Left lobe of liver (tissue), 2 donors: ENCODE measurements around the gene GPR162. TPM values are rescaled to one million over a fixed set of nuclear protein-coding genes. Genes with fewer than 3 reads are reported as not detected.
"Not testable (repeated sequence)": the region's sequence is repeated elsewhere in the genome, so short reads cannot be mapped to it uniquely, and the experiment has no call there.

ENCODE experiments used
- ATAC-seq: fragments of 200-7000 bp; cut with Tn5 transposase; one replicate; pipeline ENCODE4 v1.9.1; 2020; ENCODE audit warnings: mild to moderate bottlenecking, moderate library complexity
- DNase-seq: peaks from one replicate; pipeline ENCODE4 v3.0.0-alpha.2; 2020; ENCODE audit warnings: low spot score
- total RNA-seq: library from RNA; stranded (reverse); gene quantifications from one replicate; pipeline ENCODE4 v1.2.1, GENCODE V29; 2021
- donor health status: DM: no; HTN: no; CAD: no; lungs with moderate emphysema.
- donor health status: DM: no; HTN: yes; CAD: no.

Gene GPR162
- total RNA-seq, 1 donor from 2014 or later, result 1.3 TPM

DNA sequence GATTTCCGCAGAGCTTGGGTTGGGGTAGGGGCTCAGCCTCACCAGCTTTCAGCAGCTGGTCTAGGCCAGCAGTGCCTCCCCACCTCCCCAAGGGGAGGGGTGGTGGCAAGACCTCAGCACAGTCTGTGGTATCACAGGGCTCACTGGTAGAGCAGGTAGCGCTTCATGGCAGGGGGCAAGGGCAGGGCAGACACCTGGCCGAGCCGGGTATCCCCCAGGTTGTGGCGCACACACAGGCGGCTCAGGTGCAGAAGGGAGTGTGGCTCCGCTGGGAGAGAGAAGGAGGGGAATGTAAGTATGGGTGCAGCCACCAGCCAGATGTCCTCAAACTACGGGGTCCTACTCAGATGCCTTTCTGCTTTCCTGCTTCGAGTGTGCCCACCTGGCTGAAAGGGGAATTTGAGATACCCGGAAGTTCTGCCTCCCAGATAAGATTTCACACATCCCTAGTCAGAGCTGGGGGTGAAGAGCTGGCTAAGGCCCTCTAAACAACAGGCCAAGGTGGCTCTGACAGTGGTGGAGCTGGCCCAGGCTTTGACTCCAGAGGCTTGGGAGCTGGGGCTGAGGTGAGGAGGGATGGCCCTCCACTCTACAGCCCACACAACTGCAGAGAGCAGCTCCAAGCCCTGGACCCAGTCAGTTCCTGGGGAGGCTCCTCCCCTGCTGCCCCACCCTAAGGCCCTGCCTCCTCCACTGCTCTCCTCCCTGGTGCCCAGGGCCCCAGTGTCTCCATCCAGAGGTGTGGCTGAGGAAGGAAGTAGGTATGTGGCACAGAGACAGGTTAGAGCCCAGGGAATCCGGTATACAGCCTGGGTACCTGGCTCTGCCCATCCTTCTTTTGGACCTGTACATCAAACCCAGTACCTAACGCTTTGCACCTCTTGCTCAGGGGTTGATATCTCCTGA lies 49.7 kb downstream of the GPR162 start:
- no peak for DNase-seq
- no peak for ATAC-seq

DNA sequence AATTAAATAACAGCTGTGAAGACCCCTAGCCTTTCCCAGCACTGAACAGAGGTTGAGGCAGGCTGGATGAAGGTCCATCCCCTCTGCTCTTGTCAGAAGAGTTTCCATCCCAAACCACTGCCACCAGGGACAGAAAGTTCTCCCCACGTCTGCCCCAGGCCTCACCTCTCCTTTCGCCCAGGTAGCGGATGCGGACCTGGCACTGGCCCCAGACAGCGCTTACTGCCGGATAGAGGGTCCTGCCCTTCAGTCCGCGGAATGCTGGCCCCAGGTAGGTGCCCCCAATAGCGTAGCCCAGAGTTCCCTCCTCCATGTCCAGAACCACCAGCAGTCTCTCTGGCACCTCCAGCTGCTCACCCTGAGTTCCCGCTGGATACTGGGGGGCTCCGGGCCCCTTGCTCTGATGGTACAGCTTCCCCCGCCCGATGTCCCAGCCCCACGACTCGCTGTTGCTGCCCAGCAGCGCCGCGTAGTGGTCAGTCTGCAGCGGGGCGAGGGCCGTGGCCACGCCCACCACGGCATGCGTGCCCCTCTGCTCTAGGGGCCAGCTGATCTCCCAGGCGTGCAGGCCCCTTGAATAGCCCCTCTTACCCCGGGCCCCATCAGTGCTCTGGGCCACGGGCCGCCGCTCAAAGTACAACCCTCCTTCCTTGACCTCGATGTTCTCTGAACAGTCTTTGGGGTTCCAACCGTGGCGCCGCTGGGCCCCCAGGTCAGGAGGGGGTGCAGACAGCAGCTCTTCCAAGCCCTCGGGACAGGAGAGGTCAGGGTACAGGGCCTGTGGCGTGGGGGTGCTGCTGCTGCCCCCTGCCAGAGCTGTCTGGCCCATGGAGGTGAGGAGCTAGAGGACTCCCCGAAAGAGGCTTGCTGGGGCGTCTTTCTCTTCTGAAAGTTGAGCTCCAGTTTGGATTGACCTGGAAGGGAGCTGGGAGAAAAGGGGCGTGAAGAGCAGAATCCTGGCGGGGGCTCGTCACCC lies 50.7 kb downstream of the GPR162 start:
- DNase-seq, result peak; percentile 84
- peak; percentile 73 for ATAC-seq

DNA sequence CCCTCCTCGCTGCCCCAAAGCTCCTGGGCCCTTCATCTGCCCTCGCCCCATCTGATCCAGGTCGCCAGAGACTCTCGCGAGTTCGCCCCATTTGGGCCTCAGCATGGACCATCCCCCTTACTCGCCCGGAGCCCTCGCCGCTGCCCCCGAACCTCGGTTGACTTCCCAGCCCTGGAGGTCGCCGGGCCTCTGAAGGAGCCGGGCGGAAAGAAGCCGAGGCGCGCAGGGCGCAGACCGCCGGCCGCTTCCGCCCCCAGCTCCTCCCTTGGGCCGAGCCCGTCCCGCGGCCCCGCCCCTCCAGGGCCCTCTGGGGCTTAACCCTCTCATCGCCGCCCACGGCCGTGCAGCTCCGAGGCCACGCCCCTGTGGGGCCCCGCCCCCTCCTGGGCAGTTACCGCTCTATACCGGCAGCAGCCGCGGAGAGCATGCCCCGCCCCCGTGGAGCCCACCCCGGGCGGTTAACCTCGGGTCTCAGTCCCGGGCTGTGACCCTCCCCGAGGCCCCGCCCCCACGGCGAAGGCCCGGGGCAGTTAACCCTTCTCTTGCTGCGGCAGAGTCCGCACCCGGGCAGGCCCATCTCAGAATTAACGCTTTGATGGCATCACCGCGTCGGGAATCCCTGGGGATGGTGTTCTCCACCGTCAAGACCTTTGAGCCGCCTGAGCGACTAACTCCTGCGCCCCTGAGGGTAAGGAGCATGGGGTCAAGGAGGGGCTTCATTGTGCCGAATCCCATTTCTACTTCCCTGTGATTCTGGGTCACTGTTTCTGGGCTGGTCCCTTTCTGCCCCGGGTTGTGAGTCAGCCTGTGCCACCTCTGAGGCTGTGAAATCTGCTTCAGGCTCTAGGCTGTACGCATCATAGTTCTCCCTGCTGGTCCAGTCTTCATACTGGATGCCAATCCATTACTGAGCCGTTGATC lies 51.7 kb downstream of the GPR162 start, which contains the start of gene SPSB2:
TSS of gene SPSB2 (minus strand) at position 210 of the 921 bp plus-strand sequence. CDS start 402 bp downstream, outside the sequence.
- ATAC-seq (peak; percentile 89), DNase-seq (peak; percentile 99)

GRCh38 chr12:6874015-6874368 lies 52.4 kb downstream of the GPR162 start:
- not testable (repeated sequence) for ATAC-seq, DNase-seq

Other genes starting within 250 kb of the GPR162 start
- gene CHD4, start 214.4 kb upstream of the GPR162 start, total RNA-seq, result 87.3 TPM
- gene LPAR5, start 185.9 kb upstream of the GPR162 start, total RNA-seq, result 0.88 TPM
- gene ACRBP, start 174.4 kb upstream of the GPR162 start, total RNA-seq, result 3.2 TPM
- 14.4 TPM for gene ING4, start 158.7 kb upstream of the GPR162 start, total RNA-seq
- gene ZNF384, start 132.4 kb upstream of the GPR162 start, total RNA-seq, result 20.3 TPM
- not detected for gene PIANP, start 121.0 kb upstream of the GPR162 start, total RNA-seq
- gene COPS7A, start 97.8 kb upstream of the GPR162 start, total RNA-seq, result 31.1 TPM
- 133 TPM for gene MLF2, start 68.7 kb upstream of the GPR162 start, total RNA-seq
- gene PTMS, start 55.5 kb upstream of the GPR162 start, total RNA-seq, result 406 TPM
- 2.8 TPM for gene LAG3, start 49.3 kb upstream of the GPR162 start, total RNA-seq
- 22.7 TPM for gene CD4, start 32.3 kb upstream of the GPR162 start, total RNA-seq
- 1.4 TPM for gene P3H3, start 6.6 kb downstream of the GPR162 start, total RNA-seq
- 0.08 TPM for gene GNB3, start 19.1 kb downstream of the GPR162 start, total RNA-seq
- gene CDCA3, start 29.5 kb downstream of the GPR162 start, total RNA-seq, result 0.58 TPM
- gene USP5, start 30.3 kb downstream of the GPR162 start, total RNA-seq, result 48.0 TPM
- gene TPI1, start 45.7 kb downstream of the GPR162 start, total RNA-seq, result 300 TPM
- 4.7 TPM for gene SPSB2, start 51.5 kb downstream of the GPR162 start, total RNA-seq
- 1.9 TPM for gene LRRC23, start 83.0 kb downstream of the GPR162 start, total RNA-seq
- 3.6 TPM for gene ENO2, start 92.8 kb downstream of the GPR162 start, total RNA-seq
- gene ATN1, start 106.1 kb downstream of the GPR162 start, total RNA-seq, result 22.0 TPM
- not detected for gene RNU7-1, start 122.0 kb downstream of the GPR162 start, total RNA-seq
- gene C12orf57, start 122.2 kb downstream of the GPR162 start, total RNA-seq, result 86.3 TPM
- gene PTPN6, start 129.5 kb downstream of the GPR162 start, total RNA-seq, result 17.8 TPM
- gene PHB2, start 148.8 kb downstream of the GPR162 start, total RNA-seq, result 129 TPM
- 16.1 TPM for gene EMG1, start 149.1 kb downstream of the GPR162 start, total RNA-seq
- gene LPCAT3, start 196.7 kb downstream of the GPR162 start, total RNA-seq, result 54.3 TPM
- gene C1S, start 238.9 kb downstream of the GPR162 start, total RNA-seq, result 1,760 TPM